ENCODE data around the gene FLII.

FLII gene

GRCh38 chr17:18259621-18260331 is 1.2 kb upstream of the FLII start:
- FAIRE-seq = no peak

- FAIRE-seq = no peak
These were observed 569 bp downstream of the FLII start for GRCh38 chr17:18257982-18258355.

GRCh38 chr17:18257268-18257981 is 1.1 kb downstream of the FLII start:
- no peak for FAIRE-seq

- FAIRE-seq = no peak
These were observed 1.8 kb downstream of the FLII start for GRCh38 chr17:18256776-18257175.

- FAIRE-seq = no peak
These were observed 2.2 kb downstream of the FLII start for GRCh38 chr17:18256351-18256750.

GRCh38 chr17:18254888-18255649 is 3.5 kb downstream of the FLII start:
- no peak for FAIRE-seq

GRCh38 chr17:18253947-18254821 is 4.4 kb downstream of the FLII start:
- FAIRE-seq = no peak

- no peak for FAIRE-seq
These were observed 5.2 kb downstream of the FLII start for GRCh38 chr17:18253187-18253884.

- FAIRE-seq = no peak
These were observed 6.4 kb downstream of the FLII start for GRCh38 chr17:18252160-18252559.

- FAIRE-seq = no peak
These were observed 7.3 kb downstream of the FLII start for GRCh38 chr17:18251204-18251603.

- FAIRE-seq = no peak
These were observed 7.8 kb downstream of the FLII start for GRCh38 chr17:18250708-18251107.

GRCh38 chr17:18250259-18250658 is 8.3 kb downstream of the FLII start:
- FAIRE-seq = no peak

GRCh38 chr17:18248811-18249210 is 9.7 kb downstream of the FLII start:
- no peak for FAIRE-seq

GRCh38 chr17:18248300-18248731 is 10.2 kb downstream of the FLII start:
- no peak for FAIRE-seq

GRCh38 chr17:18247613-18248001 is 10.9 kb downstream of the FLII start:
- FAIRE-seq = no peak

GRCh38 chr17:18246880-18247612 is 11.5 kb downstream of the FLII start:
- no peak for FAIRE-seq

- no peak for FAIRE-seq
These were observed 12.3 kb downstream of the FLII start for GRCh38 chr17:18246109-18246725.

- FAIRE-seq = no peak
These were observed 13.3 kb downstream of the FLII start for GRCh38 chr17:18245038-18245776.

- no peak for FAIRE-seq
These were observed 17.2 kb downstream of the FLII start for GRCh38 chr17:18241229-18241871.

GRCh38 chr17:18240449-18240848 is 18.1 kb downstream of the FLII start:
- no peak for FAIRE-seq
